Suprapubic skin (tissue), 4 donors: Measurements from ENCODE around the gene MAGEF1. TPM values are rescaled to one million over a fixed set of nuclear protein-coding genes. Genes with fewer than 3 reads are reported as not detected.

Experiments used
- DNase-seq, 2 donors: peaks; one replicate each; pipeline ENCODE4 v3.0.0-alpha.2; 2019; ENCODE audit warnings: low spot score in 2 of 2
- H3K27ac ChIP-seq: fragments of 200-600 bp; sonication (generic); one replicate; pipeline ENCODE4 v1.5.1; 2019
- H3K27me3 ChIP-seq: fragments of 200-600 bp; sonication (generic); one replicate; pipeline ENCODE4 v1.5.1; 2019
- H3K36me3 ChIP-seq: fragments of 200-600 bp; sonication (generic); one replicate; pipeline ENCODE4 v1.5.1; 2019
- H3K4me1 ChIP-seq: fragments of 200-600 bp; sonication (generic); one replicate; pipeline ENCODE4 v1.5.1; 2019
- H3K4me3 ChIP-seq: fragments of 200-600 bp; sonication (generic); one replicate; pipeline ENCODE4 v1.5.1; 2019; ENCODE audit warnings: mild to moderate bottlenecking
- H3K9me3 ChIP-seq: fragments of 200-600 bp; sonication (generic); one replicate; pipeline ENCODE4 v1.5.1; 2019
- CTCF ChIP-seq, 2 donors: fragments of 200-600 bp in 1 of 2; fragments of 450-650 bp in 1 of 2; sonication (generic) in 1 of 2; IDR thresholded peaks; one replicate each; pipeline ENCODE4 v1.5.1; 2016 to 2019; ENCODE audit warnings: antibody characterized with exemption in 2 of 2, mild to moderate bottlenecking in 1 of 2, moderate library complexity in 1 of 2
- EP300 ChIP-seq: sonication (generic); formaldehyde crosslinking; IDR thresholded peaks from one replicate; pipeline ENCODE4 v1.6.1; 2017; ENCODE audit warnings: antibody characterized with exemption
- POLR2A ChIP-seq, 2 donors: fragments of 450-650 bp; IDR thresholded peaks; one replicate each; pipeline ENCODE4 v1.6.1; 2017; ENCODE audit warnings: antibody characterized with exemption in 2 of 2, mild to moderate bottlenecking in 2 of 2, moderate library complexity in 2 of 2
- POLR2AphosphoS5 ChIP-seq, 3 donors: sonication (generic); formaldehyde crosslinking; IDR thresholded peaks; one replicate each; pipeline ENCODE4 v1.6.1; 2017; ENCODE audit warnings: antibody characterized with exemption in 3 of 3
- WGBS: methylation state at CpG from one replicate; pipeline ENCODE4 v1.1.5; 2018; 5-methylcytosine and 5-hydroxymethylcytosine counted together
- total RNA-seq, 4 donors: library from RNA; depleted of rRNA; stranded (reverse); fragments of >200 nt; gene quantifications; one replicate each; pipeline ENCODE4 v1.1.0, GENCODE V29; 2016

MAGEF1 gene
- total RNA-seq, 4 donors from 2014 or later = 12.8 to 26.5 (median 17.7) TPM

- Histone ChIP-seq H3K36me3 (no peaks in the 10 kb centered on the region), H3K4me3 (no peak overlapping the region), H3K27me3 (no peaks in the 10 kb centered on the region), H3K27ac (peak overlapping the region; percentile 85), H3K9me3 (no peaks in the 10 kb centered on the region), H3K4me1 (peaks cover 52% of the 10 kb centered on the region)
- TF ChIP-seq CTCF (IDR thresholded peaks at IDR 0.05) = no peak
- TF ChIP-seq EP300 = no peak
- TF ChIP-seq POLR2AphosphoS5 (IDR thresholded peaks at IDR 0.05) = no peak
- no peak for TF ChIP-seq POLR2A (IDR thresholded peaks at IDR 0.05)
- 72% methylated on average over 12 of the region's 12 CpGs for whole genome bisulfite sequencing
- DNase-seq = peak; percentile 40
Measured at GRCh38 chr3:184741798-184742675, 30.2 kb upstream of the MAGEF1 start.

- Histone ChIP-seq H3K4me1 (peaks cover 54% of the 10 kb centered on the region), H3K27ac (peak overlapping the region; percentile 85), H3K27me3 (no peaks in the 10 kb centered on the region), H3K9me3 (no peaks in the 10 kb centered on the region), H3K36me3 (no peaks in the 10 kb centered on the region), H3K4me3 (no peak overlapping the region)
- 76% methylated on average over 5 of the region's 8 CpGs for WGBS
- TF ChIP-seq EP300 (no peak), POLR2A (IDR thresholded peaks at IDR 0.05) (no peak), CTCF (IDR thresholded peaks at IDR 0.05) (no peak), POLR2AphosphoS5 (IDR thresholded peaks at IDR 0.05) (no peak)
- peak in 1 of 2 donors; percentile 75 for DNase-seq
Measured at GRCh38 chr3:184741259-184741556, 29.3 kb upstream of the MAGEF1 start.

GRCh38 chr3:184740509-184741258 lies 28.8 kb upstream of the MAGEF1 start:
- Histone ChIP-seq H3K4me3 (no peak overlapping the region), H3K27ac (peak overlapping the region; percentile 85), H3K9me3 (no peaks in the 10 kb centered on the region), H3K36me3 (no peaks in the 10 kb centered on the region), H3K27me3 (no peaks in the 10 kb centered on the region), H3K4me1 (peaks cover 54% of the 10 kb centered on the region)
- DNase-seq = peak; percentile 57 to 58
- TF ChIP-seq CTCF (IDR thresholded peaks at IDR 0.05) = no peak
- no peak for TF ChIP-seq POLR2AphosphoS5 (IDR thresholded peaks at IDR 0.05)
- TF ChIP-seq POLR2A (IDR thresholded peaks at IDR 0.05) = no peak
- TF ChIP-seq EP300 = no peak
- WGBS = 62% methylated on average over 8 of the region's 9 CpGs

- H3K4me1 ChIP-seq = peaks cover 54% of the 10 kb centered on the region
- 76% methylated on average over 5 of the region's 5 CpGs for WGBS
- no peaks in the 10 kb centered on the region for H3K36me3 ChIP-seq
- peak overlapping the region; percentile 85 for H3K27ac ChIP-seq
- H3K4me3 ChIP-seq = no peak overlapping the region
- no peaks in the 10 kb centered on the region for H3K9me3 ChIP-seq
- DNase-seq = peak in 1 of 2 donors; percentile 4
- no peaks in the 10 kb centered on the region for H3K27me3 ChIP-seq
- TF ChIP-seq POLR2A (IDR thresholded peaks at IDR 0.05) (no peak), POLR2AphosphoS5 (IDR thresholded peaks at IDR 0.05) (no peak), CTCF (IDR thresholded peaks at IDR 0.05) (no peak), EP300 (no peak)
Measured at GRCh38 chr3:184739594-184740505, 28.0 kb upstream of the MAGEF1 start.
